RWPE1 (cell line): ENCODE results near the gene VIPAS39.

Source experiments
- CTCF ChIA-PET: fragments of 350-600 bp; sonication (Branson Sonifier 250); formaldehyde crosslinking; extraction: SDS; loops from one replicate; lab custom pipeline; 2021; lab: Yijun Ruan, JAX
- POLR2A ChIA-PET: fragments of 400-600 bp; formaldehyde crosslinking; extraction: SDS; loops from one replicate; lab custom pipeline; 2020; ENCODE audit warnings: antibody characterized with exemption; ENCODE audit not compliant: low non-redundant PET; lab: Yijun Ruan, JAX
- DNase-seq: peaks from one replicate; pipeline ENCODE4 v3.0.0; 2012; ENCODE audit warnings: low spot score
- H3K27ac ChIP-seq: fragments of 450-650 bp; 2 replicates; pipeline ENCODE4 v1.5.1; 2017
- CTCF ChIP-seq: fragments of 450-650 bp; conservative IDR thresholded peaks from 2 replicates; pipeline ENCODE4 v1.5.1; 2017; ENCODE audit warnings: low read depth, mild to moderate bottlenecking

Gene VIPAS39

GRCh38 chr14:77438596-77438995 is 18.8 kb downstream of the VIPAS39 start:
- no peak for TF ChIP-seq CTCF
- ChIA-PET POLR2A (no interaction called here), CTCF (interaction anchor here (0.6 kb wide), 1 partner anchor 41 kb away, joined by 9 read pairs; no protein-coding TSS in a partner anchor)
- no peak for DNase-seq
- no peak overlapping the region for H3K27ac ChIP-seq

GRCh38 chr14:77436042-77436441 is 21.4 kb downstream of the VIPAS39 start:
- DNase-seq: no peak
- POLR2A ChIA-PET: no interaction called here
- CTCF ChIA-PET: no interaction called here
- no peak for TF ChIP-seq CTCF
- no peak overlapping the region for H3K27ac ChIP-seq

GRCh38 chr14:77426396-77426795 is 31.0 kb downstream of the VIPAS39 start:
- no peak for DNase-seq
- no peak for TF ChIP-seq CTCF
- POLR2A ChIA-PET: no interaction called here
- CTCF ChIA-PET: no interaction called here
- H3K27ac ChIP-seq: no peak overlapping the region

- POLR2A ChIA-PET: no interaction called here
- no peak for DNase-seq
- TF ChIP-seq CTCF: no peak
- no peak overlapping the region for H3K27ac ChIP-seq
- CTCF ChIA-PET: no interaction called here
Measured at GRCh38 chr14:77424862-77425261, 32.5 kb downstream of the VIPAS39 start.

- ChIA-PET POLR2A (no interaction called here), CTCF (no interaction called here)
- H3K27ac ChIP-seq: no peak within 1 kb of the TSS
- TF ChIP-seq CTCF: no peak
- DNase-seq: no peak
Measured at GRCh38 chr14:77423423-77423822, 34.0 kb downstream of the VIPAS39 start, which contains the start of gene NOXRED1. Gene NOXRED1, minus strand, starts transcription at chr14:77423523. Its CDS starts 634 bp downstream, at chr14:77422889.

GRCh38 chr14:77421201-77421600 is 36.2 kb downstream of the VIPAS39 start:
- POLR2A ChIA-PET: no interaction called here

More at GRCh38 chr14:77421201-77421600, 36.2 kb downstream of the VIPAS39 start:
- DNase-seq: no peak
- CTCF ChIA-PET: interaction anchor here (0.5 kb wide), 1 partner anchor 16 kb away, joined by 3 read pairs; no protein-coding TSS in a partner anchor
- no peak for TF ChIP-seq CTCF
- H3K27ac ChIP-seq: no peak overlapping the region
